HCT116 (cell line): Measurements from ENCODE around the gene DMD. TPM values are rescaled to one million over a fixed set of nuclear protein-coding genes. Genes with fewer than 3 reads are reported as not detected.

ENCODE experiments used
- ATAC-seq: fragments of 200-7000 bp; cut with Tn5 transposase; 2 replicates; pipeline ENCODE4 v1.9.1; 2020; ENCODE audit warnings: mild to moderate bottlenecking, moderate library complexity
- BruUV-seq: library from RNA; stranded (reverse); fragments of 400-500 nt; replicated peaks from 2 replicates; lab custom pipeline; 2021; lab: Mats Ljungman, UMichigan
- CTCF ChIA-PET: fragments of 300-600 bp; sonication (Branson Sonifier 250); formaldehyde crosslinking; loops from one replicate; lab custom pipeline; 2021; ENCODE audit warnings: antibody characterized with exemption; lab: Charles Lee
- POLR2A ChIA-PET: fragments of 300-600, 350-600 bp; sonication (Branson Sonifier 250); formaldehyde crosslinking; loops from one replicate; lab custom pipeline; 2021; ENCODE audit warnings: antibody characterized with exemption; lab: Charles Lee
- RAD21 ChIA-PET, 2 experiments: fragments of 300-600 bp; sonication (Branson Sonifier 250); formaldehyde crosslinking; loops; one replicate each; lab custom pipeline; 2023; ENCODE audit warnings: low total read pairs in 2 of 2; ENCODE audit not compliant: uncharacterized antibody in 2 of 2, unreplicated experiment in 2 of 2, low non-redundant PET in 1 of 2; lab: Charles Lee
- DNase-seq: peaks from one replicate; pipeline ENCODE4 v3.0.0-alpha.2; 2010; ENCODE audit warnings: low read depth, low spot score
- H2AFZ ChIP-seq: fragments of 200-600 bp; shearing (Covaris generic), sonication (generic); 2 replicates; pipeline ENCODE4 v1.6.1; 2017; ENCODE audit warnings: low read depth, mixed run types, mixed read lengths, antibody characterized with exemption, low read length; ENCODE audit not compliant: poor library complexity, severe bottlenecking
- H3K27ac ChIP-seq: 2 replicates; pipeline ENCODE4 v1.5.1; 2012; ENCODE audit warnings: low read depth, low read length
- H3K27me3 ChIP-seq: fragments of 200-600 bp; sonication (generic); 2 replicates; pipeline ENCODE4 v1.6.1; 2016; ENCODE audit warnings: mixed run types, low read length, mixed read lengths; ENCODE audit not compliant: insufficient read depth
- H3K36me3 ChIP-seq, 2 experiments: fragments of 200-500 bp in 1 of 2; fragments of 200-600 bp in 1 of 2; sonication (Bioruptor generic) in 1 of 2; sonication (generic) in 1 of 2; 2 replicates each; pipeline versions ENCODE4 v1.5.1 to v1.6.1; 2014 to 2016; ENCODE audit warnings: low read length in 2 of 2, inconsistent platforms in 1 of 2, mixed read lengths in 1 of 2, mixed run types in 1 of 2; ENCODE audit not compliant: insufficient read depth in 2 of 2, control insufficient read depth in 1 of 2
- H3K4me1 ChIP-seq, 2 experiments: fragments of 200-600 bp in 1 of 2; sonication (generic) in 1 of 2; 2 replicates each; pipeline versions ENCODE4 v1.5.1 to v1.6.1; 2012 to 2017; ENCODE audit warnings: low read length in 2 of 2, inconsistent platforms in 1 of 2, mild to moderate bottlenecking in 1 of 2, mixed read lengths in 1 of 2, mixed run types in 1 of 2, moderate library complexity in 1 of 2; ENCODE audit not compliant: insufficient read depth in 2 of 2, control insufficient read depth in 1 of 2
- H3K4me2 ChIP-seq: fragments of 200-600 bp; sonication (generic); 2 replicates; pipeline ENCODE4 v1.6.1; 2017; ENCODE audit warnings: mixed run types, low read length, mixed read lengths
- H3K4me3 ChIP-seq, 2 experiments: fragments of 200-600 bp in 1 of 2; sonication (generic) in 1 of 2; replicated peaks in 1 of 2; 2 replicates each; pipeline ENCODE4 v1.5.1; 2011 to 2016; ENCODE audit warnings: low read length in 2 of 2, control low read depth in 1 of 2, low read depth in 1 of 2, mild to moderate bottlenecking in 1 of 2, mixed read lengths in 1 of 2, mixed run types in 1 of 2
- H3K79me2 ChIP-seq: fragments of 200-600 bp; sonication (generic); 2 replicates; pipeline ENCODE4 v1.6.1; 2017; ENCODE audit warnings: mild to moderate bottlenecking, mixed run types, low read length, moderate library complexity, mixed read lengths; ENCODE audit not compliant: insufficient read depth
- H3K9ac ChIP-seq: fragments of 200-600 bp; sonication (generic); 2 replicates; pipeline ENCODE4 v1.6.1; 2016; ENCODE audit warnings: low read length, mixed read lengths
- H3K9me2 ChIP-seq: fragments of 200-600 bp; sonication (generic), shearing (Covaris generic); 2 replicates; pipeline ENCODE4 v1.6.1; 2017; ENCODE audit warnings: mixed run types, mild to moderate bottlenecking, moderate library complexity; ENCODE audit not compliant: insufficient read depth
- H3K9me3 ChIP-seq, 2 experiments: fragments of 200-500 bp in 1 of 2; fragments of 200-600 bp in 1 of 2; sonication (Bioruptor generic) in 1 of 2; sonication (generic) in 1 of 2; 2 replicates each; pipeline ENCODE4 v1.6.1; 2014 to 2017; ENCODE audit warnings: low read length in 2 of 2, mixed read lengths in 2 of 2, inconsistent platforms in 1 of 2, low read depth in 1 of 2, mild to moderate bottlenecking in 1 of 2, mixed run types in 1 of 2, moderate library complexity in 1 of 2; ENCODE audit not compliant: control insufficient read depth in 1 of 2, insufficient read depth in 1 of 2
- H4K20me1 ChIP-seq: fragments of 200-600 bp; sonication (generic), shearing (Covaris generic); 2 replicates; pipeline ENCODE4 v1.6.1; 2017; ENCODE audit warnings: mixed run types, mild to moderate bottlenecking, moderate library complexity; ENCODE audit not compliant: insufficient read depth
- CEBPB ChIP-seq: IDR thresholded peaks from 2 replicates; pipeline ENCODE4 v1.6.1; 2012; ENCODE audit warnings: low read depth
- EGR1 ChIP-seq: IDR thresholded peaks from 2 replicates; pipeline ENCODE4 v1.6.1; 2012; ENCODE audit warnings: low read depth
- EZH2 ChIP-seq: fragments of 200-600 bp; sonication (generic); IDR thresholded peaks from 2 replicates; pipeline ENCODE4 v1.6.1; 2017; ENCODE audit warnings: antibody characterized with exemption, mixed run types
- FOSL1 ChIP-seq: IDR thresholded peaks from 2 replicates; pipeline ENCODE4 v1.6.1; 2012; ENCODE audit warnings: low read depth
- POLR2AphosphoS5 ChIP-seq: IDR thresholded peaks from 2 replicates; pipeline ENCODE4 v1.6.1; 2011; ENCODE audit warnings: mild to moderate bottlenecking, low read depth, low read length, moderate library complexity
- REST ChIP-seq: IDR thresholded peaks from 2 replicates; pipeline ENCODE4 v1.6.1; 2012; ENCODE audit warnings: low read depth
- SIN3A ChIP-seq: IDR thresholded peaks from 2 replicates; pipeline ENCODE4 v1.6.1; 2012; ENCODE audit warnings: low read depth
- SP1 ChIP-seq: IDR thresholded peaks from 2 replicates; pipeline ENCODE4 v1.6.1; 2012; ENCODE audit warnings: low read depth
- TCF7L2 ChIP-seq: IDR thresholded peaks from 2 replicates; pipeline ENCODE4 v1.7.0; 2011; ENCODE audit warnings: borderline replicate concordance, inconsistent platforms; ENCODE audit not compliant: insufficient read depth, insufficient read length; ENCODE audit errors: extremely low read depth
- ZFX ChIP-seq: fragments of 450-650 bp; IDR thresholded peaks from 2 replicates; pipeline ENCODE4 v1.6.1; 2017
- intact Hi-C: fragments of 100-400 bp; cut with micrococcal nuclease; formaldehyde crosslinking; loops from 2 replicates; pipeline ENCODE4 v1.10.0; 2022
- total RNA-seq: library from RNA; stranded (reverse); gene quantifications from one replicate; pipeline ENCODE4 v1.2.1, GENCODE V29; 2021; ENCODE audit not compliant: unreplicated experiment

DMD gene
- total RNA-seq, 1 experiment from 2014 or later: 0.05 TPM

- no peaks in the 10 kb centered on the region for H3K27me3 ChIP-seq
- H3K36me3 ChIP-seq: no peaks in the 10 kb centered on the region
- BruUV-seq: no TSS peak
- no peak overlapping the region for H3K27ac ChIP-seq
- no peak overlapping the region for H2AFZ ChIP-seq
- no peak overlapping the region for H3K4me2 ChIP-seq
- no peak for TF ChIP-seq ZFX
- TF ChIP-seq POLR2AphosphoS5: no peak
- no peak for TF ChIP-seq TCF7L2
- no peak for TF ChIP-seq SIN3A
- no peak for TF ChIP-seq CEBPB
- TF ChIP-seq SP1: no peak
- no peak for TF ChIP-seq FOSL1
- TF ChIP-seq EZH2: no peak
- TF ChIP-seq EGR1: no peak
- TF ChIP-seq REST: no peak
- TF ChIP-seq, all 23 proteins: peak for 0
- Histone ChIP-seq H3K9me3 (no peaks in the 10 kb centered on the region), H4K20me1 (no peaks in the 10 kb centered on the region), H3K79me2 (no peaks in the 10 kb centered on the region), H3K4me3 (no peak overlapping the region), H3K9me2 (no peaks in the 10 kb centered on the region), H3K9ac (no peak overlapping the region), H3K4me1 (no peaks in the 10 kb centered on the region)
- no peak for ATAC-seq
- ChIA-PET RAD21 (no interaction called here), POLR2A (no interaction called here), CTCF (no interaction called here)
- DNase-seq: no peak
- intact Hi-C loops: no loop called here
Measured at GRCh38 chrX:32618154-32618553, 593.2 kb downstream of the DMD start.
